Measurements from ENCODE around the gene MYL10. TPM values are rescaled to one million over a fixed set of nuclear protein-coding genes. Genes with fewer than 3 reads are reported as not detected.

Gene MYL10
- total RNA-seq (2022; extraction: Qiagen RNA extraction; ENCODE audit: low read depth), result 0.24 TPM in 1 of 5 replicates, not detected in the others

GRCh38 chr7:101629171-101629570 lies at the start of gene MYL10:
MYL10 (minus strand) TSS chr7:101629296; CDS start chr7:101629118, 178 bp downstream.

Other genes with a start within 250 kb of the MYL10 start
- 41.2 to 49.8 TPM (median 46.0 TPM) in 5 replicates for gene CUX1, start 188.3 kb upstream of the MYL10 start, total RNA-seq (2022; extraction: Qiagen RNA extraction; ENCODE audit: low read depth)